Stimulated activated CD4-positive, alpha-beta T cell treated with anti-CD3 and anti-CD28 coated beads, Interleukin-1b, Interleukin-23, amount 100 ng/mL, for 4 hours (primary cell): ENCODE measurements around the gene CLDN22.

Source experiments
- DNase-seq, 2 donors: peaks; one replicate each; pipeline ENCODE4 v3.0.0-alpha.2; 2020; ENCODE audit warnings: low read depth in 2 of 2

The CLDN22 gene

DNA sequence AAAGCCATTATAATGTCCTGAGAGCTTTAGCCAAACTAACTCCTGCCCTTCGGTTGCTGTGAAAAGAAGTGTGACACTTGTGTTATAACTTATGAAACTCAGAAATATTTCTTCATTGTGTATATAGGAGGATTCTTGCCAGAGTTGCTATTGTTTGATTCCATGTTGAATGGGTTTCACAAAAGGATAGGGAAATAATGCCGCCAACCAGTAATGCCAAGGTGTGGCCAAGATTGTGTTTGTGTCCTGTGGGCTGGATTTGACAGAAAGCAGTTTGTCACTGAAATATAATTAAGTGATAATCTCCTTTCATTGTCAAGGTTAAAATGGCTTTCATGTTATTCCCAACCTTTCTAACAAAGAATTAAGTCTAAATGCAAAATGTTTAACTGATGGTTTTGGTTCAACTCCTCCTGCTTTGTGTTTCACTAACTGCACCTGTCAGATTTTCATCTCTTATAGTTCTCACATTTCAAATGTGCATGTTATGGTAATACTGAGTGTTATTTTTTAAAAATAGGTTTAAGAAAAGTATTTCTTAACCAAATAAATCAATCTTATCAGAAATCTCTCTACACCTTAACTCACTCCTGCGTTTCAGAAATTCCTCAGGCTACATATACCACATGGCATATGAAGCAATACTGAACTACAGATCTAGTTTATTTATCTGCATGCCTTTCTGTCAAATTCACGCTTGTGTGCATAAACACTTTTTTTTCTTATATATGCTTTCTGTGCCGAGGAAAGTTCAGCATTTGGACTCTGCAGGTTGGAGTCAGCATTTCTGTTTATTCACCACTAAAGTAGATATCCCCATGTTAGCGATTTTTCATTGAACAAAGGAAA lies at the start of gene CLDN22:
Gene CLDN22, minus strand, starts transcription at position 66 of the 849 bp plus-strand sequence. Its CDS starts 58 bp downstream, at position 8.
- DNase-seq: no peak

- DNase-seq: no peak
These were observed 49.0 kb upstream of the CLDN22 start for GRCh38 chr4:183369073-183369472.

- DNase-seq: no peak
These were observed 46.2 kb upstream of the CLDN22 start for GRCh38 chr4:183366206-183366835.

GRCh38 chr4:183364025-183364424 lies 43.9 kb upstream of the CLDN22 start:
- DNase-seq: no peak

DNA sequence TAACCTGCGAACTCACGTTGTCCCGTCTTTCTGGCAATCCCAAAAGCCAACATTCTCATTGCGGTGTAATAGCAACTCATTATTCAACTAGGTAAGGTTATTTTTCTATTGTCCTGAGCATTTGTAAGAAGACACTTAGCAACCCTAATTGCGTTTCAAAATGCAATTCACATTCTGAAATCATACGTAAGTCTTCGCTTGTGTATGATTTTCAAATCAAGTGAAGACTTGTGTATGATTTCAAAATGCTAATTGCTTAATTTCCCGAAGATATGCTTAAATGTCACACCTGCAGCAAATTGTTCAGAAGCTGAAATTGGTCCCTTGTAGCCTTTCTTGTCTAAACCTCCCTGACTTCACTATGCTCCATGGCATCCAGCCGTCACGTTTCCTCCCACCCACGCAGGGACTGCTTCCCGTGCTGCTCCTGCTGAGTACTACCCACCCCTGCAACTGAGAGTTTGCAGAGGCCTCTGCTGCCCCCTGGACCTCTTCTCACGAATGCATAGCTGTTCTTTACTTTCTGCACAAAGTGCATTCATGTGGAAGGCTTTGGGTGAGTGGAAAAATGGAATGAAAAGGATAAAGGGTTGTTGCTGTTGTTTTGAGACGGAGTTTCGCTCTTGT lies 43.0 kb upstream of the CLDN22 start:
- no peak for DNase-seq

DNA sequence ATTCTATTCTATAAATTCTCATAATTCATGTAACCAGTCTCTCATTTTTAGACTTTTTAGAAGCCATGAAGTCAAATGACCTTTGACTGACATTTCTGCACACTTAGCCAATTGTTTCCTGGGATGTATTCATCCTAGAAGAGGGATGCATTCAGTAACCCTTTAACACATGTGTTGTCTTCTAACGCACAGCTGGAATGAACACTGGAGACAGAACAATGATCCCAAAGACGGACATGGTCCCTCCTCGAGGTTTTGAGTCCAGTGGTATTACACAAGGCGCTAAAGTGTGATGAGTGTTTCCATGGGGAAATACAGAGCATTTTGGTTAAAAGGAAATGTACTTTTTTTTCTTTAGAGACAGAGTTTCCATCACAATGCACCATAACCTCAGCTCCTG lies 42.0 kb upstream of the CLDN22 start:
- no peak for DNase-seq

DNA sequence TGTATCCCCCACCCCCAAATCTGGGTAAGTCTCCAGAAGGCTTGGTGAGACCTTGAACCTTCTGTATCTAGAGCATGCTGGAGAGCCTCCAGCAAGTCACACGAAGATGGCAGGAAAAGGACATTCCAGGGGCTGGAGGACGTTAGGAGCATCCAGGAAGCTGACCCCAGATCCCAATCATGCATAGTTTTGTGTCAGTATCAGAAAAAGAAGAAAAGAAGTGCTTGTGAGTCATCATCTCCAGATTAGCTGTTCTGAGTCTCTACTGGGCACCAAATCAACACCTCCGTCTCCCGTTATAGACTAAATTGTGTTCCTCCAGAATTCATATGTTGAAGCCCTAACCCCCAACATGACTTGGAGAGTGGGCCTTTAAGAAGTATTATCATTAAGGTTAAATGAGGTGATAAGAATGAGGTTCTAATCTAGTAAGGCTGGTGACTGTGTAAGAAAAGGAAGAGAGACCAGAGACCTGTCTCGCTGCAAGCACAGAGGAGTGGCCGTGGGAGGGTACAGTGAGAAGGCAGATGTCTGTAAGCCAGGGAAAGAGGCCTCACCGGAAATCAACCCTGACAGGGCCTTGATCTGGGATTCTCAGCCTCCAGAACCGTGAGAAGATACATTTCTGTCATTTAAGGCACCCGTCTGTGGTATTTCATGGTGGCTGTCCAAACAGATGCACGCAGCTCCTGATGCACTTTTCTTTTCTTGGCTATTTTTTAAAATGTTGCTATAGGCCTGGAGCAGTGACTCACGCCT lies 40.3 kb upstream of the CLDN22 start:
- no peak for DNase-seq

GRCh38 chr4:183358215-183358755 lies 38.2 kb upstream of the CLDN22 start:
- no peak for DNase-seq

- DNase-seq: no peak
These were observed 37.0 kb upstream of the CLDN22 start for GRCh38 chr4:183356931-183357675.

DNA sequence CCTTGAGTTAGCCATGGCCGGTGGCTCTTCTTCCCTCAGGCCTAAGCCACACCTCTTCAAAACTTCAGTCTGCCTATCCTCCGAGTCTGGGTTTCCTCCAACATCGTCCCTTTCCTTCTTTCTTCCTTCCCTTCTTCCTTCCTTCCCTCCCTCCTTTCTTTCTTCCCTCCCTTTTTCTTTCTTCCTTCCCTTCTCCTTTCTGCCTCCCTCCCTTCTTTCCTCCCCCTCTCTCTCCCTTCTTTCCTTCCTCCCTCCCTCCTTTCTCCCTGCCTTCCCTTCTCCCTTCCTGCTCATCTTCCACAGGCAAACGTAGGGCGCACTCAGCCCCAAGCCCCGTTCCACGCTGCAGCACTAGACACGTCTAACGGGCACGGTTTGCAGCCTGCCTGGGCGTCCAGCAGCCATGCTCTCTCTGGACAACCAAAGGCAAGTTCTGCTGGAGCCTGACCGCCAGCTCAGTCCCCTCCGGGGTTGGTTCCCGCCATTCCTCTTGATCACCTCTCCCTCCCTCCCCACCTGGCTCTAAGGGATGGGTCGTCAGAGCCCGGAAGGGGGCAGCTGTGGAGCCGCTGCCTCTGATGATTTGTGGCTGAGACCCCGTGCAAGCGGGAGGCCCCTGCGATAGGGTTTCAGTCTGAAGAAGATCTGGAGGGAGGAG lies 36.2 kb upstream of the CLDN22 start:
- no peak for DNase-seq

- DNase-seq: no peak
These were observed 35.3 kb upstream of the CLDN22 start for GRCh38 chr4:183355405-183355804.

- DNase-seq: no peak
These were observed 34.1 kb upstream of the CLDN22 start for GRCh38 chr4:183354219-183354618.

- no peak for DNase-seq
These were observed 33.5 kb upstream of the CLDN22 start for GRCh38 chr4:183353557-183353956.

GRCh38 chr4:183352546-183352945 lies 32.5 kb upstream of the CLDN22 start:
- DNase-seq: no peak

DNA sequence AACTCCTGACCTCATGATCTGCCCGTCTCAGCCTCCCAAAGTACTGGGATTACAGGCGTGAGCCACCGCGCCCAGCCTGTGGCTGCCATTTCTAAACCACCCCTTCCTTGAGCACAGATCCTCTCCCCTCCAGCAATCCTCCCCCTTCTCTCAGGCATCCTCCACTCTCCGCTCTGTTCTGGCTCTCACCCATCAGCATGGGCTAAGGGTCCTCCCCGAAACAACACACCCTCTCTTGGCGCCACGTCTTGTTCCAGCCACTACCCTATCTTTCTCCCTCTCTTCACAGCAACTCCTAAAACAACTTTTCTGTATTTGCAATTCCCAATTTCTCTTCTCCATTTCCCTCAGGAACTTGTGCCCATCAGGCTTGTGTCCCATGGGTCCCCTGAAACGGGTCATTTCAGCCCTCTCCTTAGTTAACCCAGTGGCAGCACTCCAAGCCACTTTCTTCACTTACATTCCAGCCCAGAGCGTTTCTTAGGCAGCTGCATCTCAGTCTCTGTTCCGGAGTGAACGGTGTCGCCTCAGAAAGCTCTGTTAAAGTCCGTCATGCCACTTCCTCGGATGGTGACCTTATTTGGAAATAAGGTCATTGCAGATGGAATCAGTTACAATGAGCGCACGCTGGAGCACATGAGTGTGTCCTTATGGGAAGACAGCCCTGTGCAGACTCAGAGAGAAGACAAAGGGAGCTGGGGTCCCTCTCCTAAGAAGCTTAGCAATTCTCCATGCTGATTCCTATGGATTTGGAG lies 30.4 kb upstream of the CLDN22 start:
- no peak for DNase-seq

GRCh38 chr4:183349673-183350072 lies 29.6 kb upstream of the CLDN22 start:
- DNase-seq: no peak

- no peak for DNase-seq
These were observed 28.9 kb upstream of the CLDN22 start for GRCh38 chr4:183348706-183349659.

DNA sequence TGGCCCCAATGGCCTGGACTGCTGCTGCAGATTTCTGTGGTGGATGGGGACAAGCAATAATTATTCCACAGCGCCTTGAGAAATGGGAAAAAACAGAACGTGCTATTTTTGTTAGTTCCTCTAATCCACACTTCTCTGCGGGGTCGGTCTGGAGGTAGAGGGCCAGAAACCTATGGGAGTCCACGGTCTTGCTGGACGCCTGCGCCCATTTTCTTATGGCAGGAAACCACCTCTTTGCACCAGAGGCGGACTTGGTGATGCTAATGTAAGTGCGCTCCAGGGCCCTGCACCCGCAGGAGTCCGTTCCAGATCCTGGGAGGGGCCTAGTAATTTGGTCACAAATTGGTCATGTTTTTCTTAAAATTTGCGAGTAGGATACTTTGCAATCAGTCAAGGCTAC lies 28.1 kb upstream of the CLDN22 start:
- no peak for DNase-seq

GRCh38 chr4:183347566-183347965 lies 27.5 kb upstream of the CLDN22 start:
- no peak for DNase-seq
